Mucosa of descending colon (tissue), 3 donors: ENCODE results near the gene NIPAL3. TPM values are rescaled to one million over a fixed set of nuclear protein-coding genes. Genes with fewer than 3 reads are reported as not detected.

Experiments used
- ATAC-seq: fragments of 200-7000 bp; cut with Tn5 transposase; one replicate; pipeline ENCODE4 v1.9.1; 2020; ENCODE audit warnings: mild to moderate bottlenecking, moderate library complexity
- DNase-seq, 3 donors: peaks; one replicate each; pipeline ENCODE4 v3.0.0-alpha.2; 2020
- H3K36me3 ChIP-seq: fragments of 200-600 bp; one replicate; pipeline ENCODE4 v1.8.0; 2021; ENCODE audit warnings: low read depth, mild to moderate bottlenecking
- H3K4me1 ChIP-seq: fragments of 200-600 bp; one replicate; pipeline ENCODE4 v1.8.0; 2021; ENCODE audit warnings: low read depth, mild to moderate bottlenecking
- H3K4me3 ChIP-seq: fragments of 200-600 bp; one replicate; pipeline ENCODE4 v1.8.0; 2021; ENCODE audit warnings: mild to moderate bottlenecking
- H3K9me3 ChIP-seq: fragments of 200-600 bp; one replicate; pipeline ENCODE4 v1.8.0; 2021; ENCODE audit warnings: mild to moderate bottlenecking
- CTCF ChIP-seq: fragments of 200-600 bp; IDR thresholded peaks from one replicate; pipeline ENCODE4 v1.8.0; 2022; ENCODE audit warnings: antibody characterized with exemption, mild to moderate bottlenecking
- intact Hi-C, 2 donors: fragments of 100-400 bp; cut with DNase I in 1 of 2; cut with micrococcal nuclease in 1 of 2; formaldehyde crosslinking; loops; one replicate each; pipeline versions ENCODE4 v1.11.0 to v1.11.1; 2022; cut with DNase I, micrococcal nuclease
- total RNA-seq, 3 donors: library from RNA; stranded (reverse); fragmentation: NEBNext Ultra II Directional in 2 of 3; extraction: Animal tissue kit (Norgen Biotek cat#: 25700) in 2 of 3; gene quantifications; one replicate each; pipeline versions ENCODE4 v1.2.1 to v1.2.4, GENCODE V29; 2021 to 2023
- donor health status: DM: no; HTN: no; CAD: no; lungs with moderate emphysema.
- donor health status: DM: no; HTN: no; CAD: no.
- donor health status: DM: no; HTN: yes; CAD: no.

NIPAL3 gene
- total RNA-seq, 3 donors from 2014 or later, result 38.3 to 52.5 (median 40.7) TPM

- peak; percentile 68 for ATAC-seq
- H3K4me3 ChIP-seq, result peak within 1 kb of the TSS; percentile 31
- peak; percentile 88 to 92 (median 91) for DNase-seq
- H3K9me3 ChIP-seq, result no peaks in the 10 kb centered on the region
- no peaks in the 10 kb centered on the region for H3K36me3 ChIP-seq
- intact Hi-C loops, result no loop called here
- no peak for TF ChIP-seq CTCF
- peaks cover 53% of the 10 kb centered on the region for H3K4me1 ChIP-seq
Observed at GRCh38 chr1:24413350-24414163, 2.0 kb upstream of the NIPAL3 start, which contains the start of gene STPG1. Gene STPG1 (minus strand): TSS chr1:24413782. CDS start chr1:24401388, 12,394 bp downstream.

GRCh38 chr1:24414775-24415333, 748 bp upstream of the NIPAL3 start:
- Histone ChIP-seq H3K36me3 (no peaks in the 10 kb centered on the region), H3K9me3 (no peaks in the 10 kb centered on the region), H3K4me3 (no peak overlapping the region), H3K4me1 (peaks cover 57% of the 10 kb centered on the region)
- ATAC-seq (peak; percentile 48), DNase-seq (peak; percentile 40 to 66 (median 59))
- TF ChIP-seq CTCF, result no peak
- intact Hi-C loops, result no loop called here

- Histone ChIP-seq H3K4me3 (peak overlapping the region; percentile 38), H3K4me1 (peaks cover 57% of the 10 kb centered on the region), H3K36me3 (no peaks in the 10 kb centered on the region), H3K9me3 (no peaks in the 10 kb centered on the region)
- TF ChIP-seq CTCF, result no peak
- DNase-seq, result peak; percentile 51 to 63 (median 59)
- intact Hi-C loops, result no loop called here
- peak; percentile 2 for ATAC-seq
Observed at GRCh38 chr1:24415910-24416665, 486 bp downstream of the NIPAL3 start.

- DNase-seq, result peak in 2 of 3 donors; percentile 39 to 52
- Histone ChIP-seq H3K9me3 (no peaks in the 10 kb centered on the region), H3K4me3 (no peak overlapping the region), H3K36me3 (no peaks in the 10 kb centered on the region), H3K4me1 (peaks cover 52% of the 10 kb centered on the region)
- intact Hi-C loops, result no loop called here
- peak; percentile 5 for ATAC-seq
- no peak for TF ChIP-seq CTCF
Observed at GRCh38 chr1:24416666-24417391, 1.2 kb downstream of the NIPAL3 start.

- Histone ChIP-seq H3K4me3 (no peak overlapping the region), H3K9me3 (no peaks in the 10 kb centered on the region), H3K4me1 (peaks cover 46% of the 10 kb centered on the region), H3K36me3 (no peaks in the 10 kb centered on the region)
- ATAC-seq, result no peak
- no peak for DNase-seq
- intact Hi-C loops, result no loop called here
- TF ChIP-seq CTCF, result no peak
Observed at GRCh38 chr1:24417681-24418080, 2.1 kb downstream of the NIPAL3 start.
